Right renal cortex interstitium (tissue), 3 donors: Measurements from ENCODE around the gene ATCAY. TPM values are rescaled to one million over a fixed set of nuclear protein-coding genes. Genes with fewer than 3 reads are reported as not detected.
"Not testable (repeated sequence)": the region's sequence is repeated elsewhere in the genome, so short reads cannot be mapped to it uniquely, and the experiment has no call there.

Experiments
- DNase-seq, 3 donors: peaks; one replicate each; pipeline ENCODE4 v3.0.0-alpha.2; 2013; ENCODE audit warnings: low read depth in 3 of 3, low spot score in 2 of 3
- polyA plus RNA-seq, 3 donors: library from polyadenylated mRNA; unstranded; fragments of 120-200 nt; gene quantifications; one replicate each; pipeline ENCODE4 v1.2.1, GENCODE V29; 2013; ENCODE audit not compliant: insufficient read length in 3 of 3

ATCAY gene
- polyA plus RNA-seq, 3 donors: 0.18 to 0.46 (median 0.18) TPM

GRCh38 chr19:3898426-3898825 lies 17.9 kb downstream of the ATCAY start:
- DNase-seq: no peak

GRCh38 chr19:3899531-3900294 lies 19.2 kb downstream of the ATCAY start:
- DNase-seq: no peak

- no peak for DNase-seq
These were observed 22.0 kb downstream of the ATCAY start for GRCh38 chr19:3902317-3902973.

GRCh38 chr19:3904233-3904632 lies 23.7 kb downstream of the ATCAY start:
- no peak for DNase-seq

GRCh38 chr19:3907626-3908265 lies 27.3 kb downstream of the ATCAY start:
- DNase-seq: no peak

- DNase-seq: no peak
These were observed 28.0 kb downstream of the ATCAY start for GRCh38 chr19:3908266-3909054.

- DNase-seq: no peak
These were observed 29.6 kb downstream of the ATCAY start for GRCh38 chr19:3910105-3910504.

- DNase-seq: no peak
These were observed 33.7 kb downstream of the ATCAY start for GRCh38 chr19:3914199-3914598.

- DNase-seq: no peak
These were observed 35.5 kb downstream of the ATCAY start for GRCh38 chr19:3916033-3916432.

- DNase-seq: no peak
These were observed 39.3 kb downstream of the ATCAY start for GRCh38 chr19:3919793-3920192.

- DNase-seq: no peak
These were observed 42.7 kb downstream of the ATCAY start for GRCh38 chr19:3923096-3923758.

GRCh38 chr19:3923912-3924311 lies 43.4 kb downstream of the ATCAY start:
- no peak for DNase-seq

- DNase-seq: no peak
These were observed 50.6 kb downstream of the ATCAY start for GRCh38 chr19:3931041-3931440.

GRCh38 chr19:3932931-3933810 lies 52.7 kb downstream of the ATCAY start, which contains the start of gene NMRK2:
Gene NMRK2, plus strand, starts transcription at chr19:3933069. Its CDS starts 603 bp downstream, at chr19:3933672.
- DNase-seq: no peak

GRCh38 chr19:3936506-3937442 lies 56.3 kb downstream of the ATCAY start:
- no peak for DNase-seq

GRCh38 chr19:3938300-3938950 lies 57.9 kb downstream of the ATCAY start:
- DNase-seq: not testable (repeated sequence)

- DNase-seq: no peak
These were observed 62.4 kb downstream of the ATCAY start for GRCh38 chr19:3942790-3943409.
